Motor neuron (in vitro differentiated cells): Measurements from ENCODE around the gene ZDBF2. TPM values are rescaled to one million over a fixed set of nuclear protein-coding genes. Genes with fewer than 3 reads are reported as not detected.
"Not testable (repeated sequence)": the region's sequence is repeated elsewhere in the genome, so short reads cannot be mapped to it uniquely, and the experiment has no call there.

ENCODE experiments used
- ATAC-seq, 8 experiments: fragments of 200-7000 bp; cut with Tn5 transposase; replicated peaks in 6 of 8; 2 replicates each; pipeline ENCODE4 v1.8.0; 2021; ENCODE audit warnings: mild to moderate bottlenecking in 8 of 8, moderate library complexity in 8 of 8
- H3K27ac ChIP-seq, 2 donors: fragments of 250-450 bp; sonication (Bioruptor Pico); 2 replicates each; pipeline ENCODE4 v1.9.0; 2021; ENCODE audit warnings: antibody characterized with exemption in 2 of 2, mild to moderate bottlenecking in 2 of 2, moderate library complexity in 1 of 2
- H3K4me1 ChIP-seq, 2 donors: fragments of 250-450 bp; sonication (Bioruptor Pico); replicated peaks in 1 of 2; 2 replicates each; pipeline ENCODE4 v1.6.1; 2021; ENCODE audit warnings: antibody characterized with exemption in 2 of 2, mild to moderate bottlenecking in 2 of 2, moderate library complexity in 1 of 2
- H3K4me3 ChIP-seq, 5 donors: fragments of 250-450 bp; sonication (Bioruptor Pico); 2 replicates each; pipeline ENCODE4 v1.9.0; 2021; ENCODE audit warnings: antibody characterized with exemption in 5 of 5, mild to moderate bottlenecking in 5 of 5, moderate library complexity in 4 of 5
- WGBS, 10 experiments: fragments of 450-650 bp; shearing (Covaris generic); methylation state at CpG; one replicate each; pipeline ENCODE4 v1.0.0; 2022; 5-methylcytosine and 5-hydroxymethylcytosine counted together
- in situ Hi-C, 9 experiments: fragments of 400-800 bp; cut with MboI; loops; one replicate each; pipeline ENCODE4 v1.15.0; 2021; ENCODE audit warnings: low sequenced_read_pairs in 9 of 9, low pct_unique_long_range_greater_than_20kb in 2 of 9; ENCODE audit not compliant: unreplicated experiment in 9 of 9
- total RNA-seq, 8 experiments: library from RNA; unstranded; fragments of 300-600 nt; gene quantifications; 2 replicates each; pipeline versions ENCODE4 v1.2.3 to v1.2.4, GENCODE V29; 2022

The ZDBF2 gene
- total RNA-seq, result 10 to 100 TPM; 10.7 to 52.4 (median 24.6) TPM

- 0 to 1% (median 0%) methylated on average over 3 to 8 of the region's 104 CpGs; no CpG with 5 or more reads in 7 of the 10 experiments for WGBS, 10 experiments
- peak within 1 kb of the TSS; percentile 72 to 91 (median 79) for H3K4me3 ChIP-seq
- in situ Hi-C loops, result no loop called here
- peak; percentile 83 to 91 (median 88) for ATAC-seq
- peak within 1 kb of the TSS; percentile 95 for H3K27ac ChIP-seq
- H3K4me1 ChIP-seq, result peaks cover 0 to 6% of the 10 kb centered on the region in 2 donors
Measured at GRCh38 chr2:206274434-206275311, at the start of gene ZDBF2. Gene ZDBF2, plus strand, starts transcription at chr2:206274663. Its CDS starts 7,187 bp downstream, at chr2:206281850.

GRCh38 chr2:206225435-206226232 lies 48.8 kb upstream of the ZDBF2 start:
- 19 to 87% (median 66%) methylated on average over 1 to 5 of the region's 5 CpGs; no CpG with 5 or more reads in 4 of the 10 experiments for whole genome bisulfite sequencing, 10 experiments
- ATAC-seq, result no peak
- Histone ChIP-seq H3K27ac (no peak overlapping the region), H3K4me1 (peaks cover 11 to 19% of the 10 kb centered on the region in 2 donors), H3K4me3 (no peak overlapping the region)
- in situ Hi-C loops, result no loop called here

GRCh38 chr2:206228636-206229035 lies 45.8 kb upstream of the ZDBF2 start:
- ATAC-seq, in situ Hi-C loops, H3K27ac ChIP-seq, H3K4me3 ChIP-seq: not testable (repeated sequence)
- peaks cover 24 to 40% of the 10 kb centered on the region in 2 donors for H3K4me1 ChIP-seq
- 50 to 100% (median 97%) methylated on average over 1 to 7 of the region's 9 CpGs; no CpG with 5 or more reads in 3 of the 10 experiments for WGBS, 10 experiments

- Histone ChIP-seq H3K4me3 (no peak overlapping the region), H3K4me1 (peaks cover 24 to 39% of the 10 kb centered on the region in 2 donors), H3K27ac (no peak overlapping the region)
- in situ Hi-C loops, result no loop called here
- no peak for ATAC-seq
Measured at GRCh38 chr2:206229642-206230041, 44.8 kb upstream of the ZDBF2 start.

- in situ Hi-C loops, result no loop called here
- Histone ChIP-seq H3K4me3 (no peak overlapping the region), H3K4me1 (peaks cover 24 to 35% of the 10 kb centered on the region in 2 donors), H3K27ac (peak overlapping the region; percentile 3 to 30)
- WGBS, 10 experiments, result 75% methylated on average over 1 of the region's 2 CpGs; no CpG with 5 or more reads in 9 of the 10 experiments
- ATAC-seq, result peak; percentile 76 to 98 (median 89)
Measured at GRCh38 chr2:206230060-206230762, 44.3 kb upstream of the ZDBF2 start.

DNA sequence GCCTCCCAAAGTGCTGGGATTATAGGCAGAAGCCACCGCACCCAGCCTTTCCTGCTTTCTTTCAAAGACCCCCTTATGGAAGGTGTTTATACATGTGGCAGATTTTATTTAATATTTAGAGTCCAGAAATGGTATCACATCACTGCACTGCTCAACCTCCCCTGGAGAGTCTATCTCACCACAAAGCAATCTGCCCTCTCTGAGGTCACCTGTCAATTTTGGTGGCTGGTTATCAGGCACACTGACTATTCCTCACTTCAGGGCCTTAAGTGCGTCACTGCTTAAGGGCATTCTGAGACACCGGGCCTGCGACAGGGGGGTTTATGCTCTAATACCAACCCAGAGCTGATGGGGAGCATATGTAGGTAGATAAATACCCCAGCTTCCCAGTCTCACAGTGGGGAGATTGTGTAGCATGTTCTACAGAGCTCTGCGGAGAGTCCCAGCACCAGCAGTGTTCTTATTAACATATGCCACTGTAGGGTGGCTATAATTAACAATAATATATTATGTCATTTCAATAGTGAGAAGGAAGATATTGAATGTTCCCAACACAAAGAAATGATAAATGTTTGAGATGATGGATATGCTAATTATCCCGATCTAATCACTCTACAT lies 42.7 kb upstream of the ZDBF2 start:
- Histone ChIP-seq H3K4me3 (no peak overlapping the region), H3K4me1 (peaks cover 24 to 35% of the 10 kb centered on the region in 2 donors), H3K27ac (no peak overlapping the region)
- peak in 1 of 8 experiments; percentile 5 for ATAC-seq
- 38 to 84% (median 79%) methylated on average over 1 to 5 of the region's 6 CpGs; no CpG with 5 or more reads in 2 of the 10 experiments for WGBS, 10 experiments
- in situ Hi-C loops, result no loop called here

DNA sequence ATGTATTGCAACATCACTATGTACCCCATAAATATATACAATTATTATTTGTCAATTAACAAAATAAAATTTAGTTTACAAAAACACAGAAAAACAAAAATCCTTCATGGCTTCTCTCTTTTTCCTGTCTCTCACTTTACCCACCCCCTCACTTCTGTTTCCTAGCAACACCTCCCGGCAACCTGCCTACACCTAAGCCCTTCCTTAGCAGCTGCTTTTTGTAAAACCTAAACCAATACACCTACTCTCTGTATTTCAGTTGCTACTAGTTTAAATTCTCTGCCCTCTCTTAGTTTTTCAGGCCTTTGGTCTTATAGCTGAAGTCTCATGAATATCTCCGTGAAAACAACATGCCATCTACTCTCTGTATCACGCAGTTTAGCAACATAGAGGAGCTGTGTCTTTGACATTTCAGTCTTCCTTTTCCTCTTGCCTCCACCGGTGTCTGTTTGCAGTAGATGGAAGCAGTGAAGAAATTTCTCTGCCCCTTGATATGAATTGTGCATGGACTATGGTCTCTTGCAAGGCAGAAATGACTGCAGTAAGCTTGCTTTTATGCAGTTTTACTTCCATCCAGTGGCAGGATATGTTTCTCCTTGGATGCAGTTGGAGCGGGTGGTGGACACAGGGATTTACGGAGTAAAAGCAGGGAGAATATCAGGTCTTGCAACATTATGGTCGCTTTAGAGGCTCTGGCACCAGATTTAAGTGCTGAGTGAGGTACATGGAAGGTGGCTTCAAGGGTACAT lies 42.0 kb upstream of the ZDBF2 start:
- H3K27ac ChIP-seq, result no peak overlapping the region
- WGBS, 10 experiments, result 32 to 100% (median 63%) methylated on average over 1 to 7 of the region's 7 CpGs
- in situ Hi-C loops, result no loop called here
- peaks cover 24 to 35% of the 10 kb centered on the region in 2 donors for H3K4me1 ChIP-seq
- peak in 1 of 8 experiments; percentile 25 for ATAC-seq
- no peak overlapping the region for H3K4me3 ChIP-seq

GRCh38 chr2:206239157-206239556 lies 35.3 kb upstream of the ZDBF2 start:
- in situ Hi-C loops, result no loop called here

DNA sequence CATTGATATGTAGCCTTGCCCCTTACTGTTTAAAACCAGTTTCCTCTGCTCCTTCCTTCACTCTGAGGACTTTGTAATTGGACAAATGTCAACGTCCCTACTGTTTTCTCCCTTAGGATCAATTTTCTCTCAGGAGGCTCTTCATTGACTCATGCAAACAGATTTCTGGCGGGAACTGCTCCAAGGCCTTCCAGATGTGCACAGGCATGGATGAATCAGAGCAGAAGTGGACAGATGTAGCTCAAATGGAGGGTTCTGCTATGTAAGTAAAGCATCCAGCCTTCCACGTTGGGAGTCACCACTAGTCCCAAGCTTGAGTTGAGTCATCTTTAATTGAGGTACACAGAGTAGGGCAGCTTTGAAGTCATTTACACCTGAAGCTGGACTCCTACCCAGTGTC lies 34.1 kb upstream of the ZDBF2 start:
- WGBS, 10 experiments, result 0 to 83% (median 60%) methylated on average over 1 to 3 of the region's 3 CpGs; no CpG with 5 or more reads in 3 of the 10 experiments
- in situ Hi-C loops, result no loop called here
- no peak for ATAC-seq
- H3K27ac ChIP-seq, result no peak overlapping the region
- H3K4me1 ChIP-seq, result no peaks in the 10 kb centered on the region
- H3K4me3 ChIP-seq, result no peak overlapping the region

More at GRCh38 chr2:206239157-206239556, 35.3 kb upstream of the ZDBF2 start:
- Histone ChIP-seq H3K4me3 (no peak overlapping the region), H3K4me1 (no peaks in the 10 kb centered on the region), H3K27ac (no peak overlapping the region)
- no peak for ATAC-seq

DNA sequence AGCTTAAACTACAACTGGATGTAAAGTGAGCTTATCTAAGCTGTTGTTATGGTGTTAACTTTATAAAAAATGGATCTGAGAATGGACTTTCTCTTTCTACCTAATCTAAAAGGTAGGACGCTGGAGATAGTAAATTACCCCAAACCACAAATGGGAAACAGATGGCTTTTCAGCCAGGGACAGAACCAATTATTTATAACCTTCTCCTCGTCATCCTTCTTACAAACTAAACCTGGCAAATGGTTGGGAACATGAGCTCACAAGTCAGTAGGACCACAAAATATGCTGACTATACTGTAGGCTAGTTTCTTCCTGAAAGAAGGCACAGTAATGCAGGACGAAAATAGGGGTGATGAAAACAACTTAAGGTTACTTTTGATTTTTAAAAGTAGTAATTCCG lies 32.7 kb upstream of the ZDBF2 start:
- Histone ChIP-seq H3K4me1 (no peaks in the 10 kb centered on the region), H3K4me3 (no peak overlapping the region), H3K27ac (no peak overlapping the region)
- in situ Hi-C loops, result no loop called here
- 10 to 100% (median 83%) methylated on average over 1 to 4 of the region's 4 CpGs; no CpG with 5 or more reads in 1 of the 10 experiments for WGBS, 10 experiments
- no peak for ATAC-seq

DNA sequence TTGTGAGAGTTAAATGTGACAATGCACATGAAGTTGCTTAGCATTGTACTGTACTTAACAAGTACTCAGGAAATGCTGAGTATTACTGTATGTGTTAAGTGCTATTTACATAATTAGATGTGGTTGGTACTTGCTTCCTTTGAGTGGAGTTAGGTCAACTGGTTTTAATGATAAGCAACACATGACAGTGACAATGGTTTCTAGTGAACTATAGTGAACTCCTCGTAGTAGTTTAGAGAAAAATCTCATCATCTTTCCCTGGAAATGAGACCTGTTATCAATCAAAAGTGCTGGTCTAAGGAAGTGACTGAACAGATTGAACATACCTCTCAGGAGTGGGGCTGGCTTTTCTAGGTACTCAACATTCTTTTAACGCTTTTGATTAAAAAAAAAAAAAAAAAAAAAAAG lies 29.2 kb upstream of the ZDBF2 start:
- Histone ChIP-seq H3K27ac (no peak overlapping the region), H3K4me1 (no peaks in the 10 kb centered on the region), H3K4me3 (no peak overlapping the region)
- peak in 1 of 8 experiments; percentile 48 for ATAC-seq
- in situ Hi-C loops, result no loop called here
- 0 to 100% (median 79%) methylated on average over 1 to 2 of the region's 2 CpGs; no CpG with 5 or more reads in 2 of the 10 experiments for WGBS, 10 experiments
